Fibroblast of lung (primary cell): ENCODE results near the gene DNAH6. TPM values are rescaled to one million over a fixed set of nuclear protein-coding genes. Genes with fewer than 3 reads are reported as not detected.

Experiments used
- DNase-seq, 2 donors: peaks; one replicate each; pipeline versions ENCODE4 v3.0.0 to v3.0.0-alpha.2; 2010; ENCODE audit warnings: low read depth in 2 of 2
- H2AFZ ChIP-seq: 2 replicates; pipeline ENCODE4 v1.5.1; 2012; ENCODE audit warnings: low read length, control low read depth, inconsistent platforms
- H3K27ac ChIP-seq: 2 replicates; pipeline ENCODE4 v1.5.1; 2011; ENCODE audit warnings: low read length, control low read depth; ENCODE audit not compliant: insufficient read depth
- H3K27me3 ChIP-seq: 2 replicates; pipeline ENCODE4 v1.5.1; 2011; ENCODE audit warnings: mild to moderate bottlenecking, low read length; ENCODE audit not compliant: control insufficient read depth, insufficient read depth
- H3K36me3 ChIP-seq: 2 replicates; pipeline ENCODE4 v1.5.1; 2011; ENCODE audit warnings: low read length; ENCODE audit not compliant: control insufficient read depth, insufficient read depth
- H3K4me1 ChIP-seq: 2 replicates; pipeline ENCODE4 v1.5.1; 2011; ENCODE audit warnings: low read length; ENCODE audit not compliant: control insufficient read depth, insufficient read depth; ENCODE audit errors: extremely low read depth
- H3K4me2 ChIP-seq: 2 replicates; pipeline ENCODE4 v1.5.1; 2011; ENCODE audit warnings: low read length, control low read depth; ENCODE audit not compliant: insufficient read depth; ENCODE audit errors: extremely low read depth
- H3K4me3 ChIP-seq, 4 experiments: fragments of 200-600 bp in 1 of 4; sonication (generic) in 1 of 4; replicated peaks in 1 of 4; 2 replicates each; pipeline ENCODE4 v1.5.1; 2011 to 2016; ENCODE audit warnings: low read length in 4 of 4, low read depth in 3 of 4, mild to moderate bottlenecking in 3 of 4, control low read depth in 2 of 4, inconsistent platforms in 1 of 4, mixed read lengths in 1 of 4; ENCODE audit not compliant: insufficient read depth in 1 of 4; ENCODE audit errors: control extremely low read depth in 1 of 4
- H3K79me2 ChIP-seq: 2 replicates; pipeline ENCODE4 v1.5.1; 2012; ENCODE audit warnings: mild to moderate bottlenecking, low read length, inconsistent platforms; ENCODE audit not compliant: control insufficient read depth, insufficient read depth
- H3K9ac ChIP-seq: 2 replicates; pipeline ENCODE4 v1.5.1; 2011; ENCODE audit warnings: mild to moderate bottlenecking, low read length, control low read depth; ENCODE audit not compliant: insufficient read depth
- H3K9me3 ChIP-seq: 2 replicates; pipeline ENCODE4 v1.5.1; 2012; ENCODE audit warnings: low read depth, low read length; ENCODE audit not compliant: control insufficient read depth, insufficient read depth
- H4K20me1 ChIP-seq: 2 replicates; pipeline ENCODE4 v1.5.1; 2011; ENCODE audit warnings: low read length; ENCODE audit not compliant: control insufficient read depth, insufficient read depth; ENCODE audit errors: extremely low read depth
- EZH2 ChIP-seq: IDR thresholded peaks from 2 replicates; pipeline ENCODE4 v1.5.1; 2012; ENCODE audit warnings: low read length, control low read depth, mild to moderate bottlenecking; ENCODE audit errors: missing control alignments
- polyA plus RNA-seq, 2 donors: library from polyadenylated mRNA; depleted of rRNA in 1 of 2; stranded (reverse) in 1 of 2; unstranded in 1 of 2; fragments of >200 nt; gene quantifications; 2 replicates each; pipeline ENCODE4 v1.2.1, GENCODE V29; 2011 to 2012; ENCODE audit warnings: missing spikeins in 1 of 2
- total RNA-seq: library from RNA; depleted of rRNA; stranded (reverse); fragments of >200 nt; gene quantifications from 2 replicates; pipeline ENCODE4 v1.2.1, GENCODE V29; 2014
- TF ChIP-seq, protein P1 (sequence below), 2 donors: IDR thresholded peaks in 1 of 2; conservative IDR thresholded peaks in 1 of 2; 1 replicate in 1 of 2; 2 replicates in 1 of 2; pipeline ENCODE4 v1.5.1; 2011 to 2012; ENCODE audit warnings: low read length in 2 of 2, control low read depth in 1 of 2, inconsistent platforms in 1 of 2, low read depth in 1 of 2, mild to moderate bottlenecking in 1 of 2

Gene DNAH6
- total and polyA plus RNA-seq, 2 donors (not counting 1 experiment from before 2014, with no cell fraction given) = under 0.01 to 0.01 TPM

DNA sequence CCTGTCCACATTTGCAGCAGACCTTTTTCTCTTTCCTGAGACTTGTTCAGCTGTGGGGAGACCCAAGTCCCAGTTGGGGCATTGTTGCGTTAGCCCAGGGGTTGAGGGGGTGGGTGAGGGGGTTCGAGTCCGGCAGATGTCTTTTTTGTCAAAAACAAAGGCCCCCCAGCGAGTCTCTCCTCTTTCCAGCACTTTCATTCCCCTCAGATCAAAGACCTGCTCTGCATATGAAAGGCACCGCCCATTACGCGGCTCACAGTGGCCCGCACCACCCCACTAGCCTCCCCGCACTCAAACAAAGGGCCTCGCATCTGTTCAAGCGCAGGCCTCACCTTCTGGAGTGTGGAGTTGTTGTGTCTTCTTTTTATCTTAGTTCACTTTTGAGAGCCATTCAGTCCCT, 339.4 kb downstream of the DNAH6 start:
- H3K36me3 ChIP-seq = no peaks in the 10 kb centered on the region
- H3K27me3 ChIP-seq = no peaks in the 10 kb centered on the region
- no peak overlapping the region for H2AFZ ChIP-seq
- H3K4me1 ChIP-seq = no peaks in the 10 kb centered on the region
- H3K27ac ChIP-seq = no peak overlapping the region
- no peaks in the 10 kb centered on the region for H3K9me3 ChIP-seq
- H3K4me2 ChIP-seq = no peak overlapping the region
- no peak for DNase-seq
- TF ChIP-seq, protein P1, sequence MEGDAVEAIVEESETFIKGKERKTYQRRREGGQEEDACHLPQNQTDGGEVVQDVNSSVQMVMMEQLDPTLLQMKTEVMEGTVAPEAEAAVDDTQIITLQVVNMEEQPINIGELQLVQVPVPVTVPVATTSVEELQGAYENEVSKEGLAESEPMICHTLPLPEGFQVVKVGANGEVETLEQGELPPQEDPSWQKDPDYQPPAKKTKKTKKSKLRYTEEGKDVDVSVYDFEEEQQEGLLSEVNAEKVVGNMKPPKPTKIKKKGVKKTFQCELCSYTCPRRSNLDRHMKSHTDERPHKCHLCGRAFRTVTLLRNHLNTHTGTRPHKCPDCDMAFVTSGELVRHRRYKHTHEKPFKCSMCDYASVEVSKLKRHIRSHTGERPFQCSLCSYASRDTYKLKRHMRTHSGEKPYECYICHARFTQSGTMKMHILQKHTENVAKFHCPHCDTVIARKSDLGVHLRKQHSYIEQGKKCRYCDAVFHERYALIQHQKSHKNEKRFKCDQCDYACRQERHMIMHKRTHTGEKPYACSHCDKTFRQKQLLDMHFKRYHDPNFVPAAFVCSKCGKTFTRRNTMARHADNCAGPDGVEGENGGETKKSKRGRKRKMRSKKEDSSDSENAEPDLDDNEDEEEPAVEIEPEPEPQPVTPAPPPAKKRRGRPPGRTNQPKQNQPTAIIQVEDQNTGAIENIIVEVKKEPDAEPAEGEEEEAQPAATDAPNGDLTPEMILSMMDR (conservative IDR thresholded peaks at IDR 0.05 in 1 of 2, IDR thresholded peaks at IDR 0.05 in 1 of 2; ENCODE audit: low read depth in 1 of 2, low read length in 2 of 2) = no peak
- TF ChIP-seq EZH2 = no peak
- no peak overlapping the region for H3K4me3 ChIP-seq
- H3K9ac ChIP-seq = no peak overlapping the region
- no peaks in the 10 kb centered on the region for H4K20me1 ChIP-seq
- no peaks in the 10 kb centered on the region for H3K79me2 ChIP-seq

DNA sequence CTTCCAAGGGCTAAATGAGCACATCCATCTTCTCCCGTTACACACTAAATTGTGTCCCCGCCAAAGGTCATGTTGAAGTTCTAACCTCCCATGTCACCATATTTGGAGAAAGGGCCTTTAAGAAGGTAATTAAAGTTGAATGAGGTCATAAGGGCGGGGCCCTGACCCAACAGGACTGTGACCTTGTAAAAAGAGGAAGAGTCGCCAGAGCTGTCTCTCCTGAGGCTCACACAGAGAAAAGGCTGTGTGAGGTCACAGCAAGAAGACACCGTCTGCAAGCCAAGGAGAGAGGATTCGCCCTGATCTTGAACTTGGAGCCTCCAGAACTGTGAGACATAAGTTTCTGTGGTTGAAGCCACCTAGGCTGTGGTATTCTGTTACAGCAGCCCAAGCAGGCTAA, 340.5 kb downstream of the DNAH6 start:
- H3K9me3 ChIP-seq = no peaks in the 10 kb centered on the region

DNA sequence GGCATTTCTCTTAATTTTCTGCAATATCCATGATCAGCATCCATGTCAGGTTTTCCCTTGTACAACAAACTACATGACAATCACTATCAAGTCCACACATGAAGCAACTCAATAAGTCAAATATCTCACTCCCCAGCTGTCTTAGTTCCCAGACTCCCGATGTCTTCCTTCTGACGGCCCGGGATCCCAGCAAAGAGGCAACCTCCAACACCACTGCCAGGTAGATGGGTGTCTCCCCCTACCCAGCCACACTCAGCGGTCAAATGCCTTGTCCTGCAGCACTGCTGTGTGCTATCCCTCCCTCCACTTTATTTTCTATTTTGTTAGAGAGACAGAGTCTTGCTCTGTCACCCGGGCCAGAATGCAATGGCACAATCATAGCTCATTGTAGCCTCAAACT, 341.3 kb downstream of the DNAH6 start:
- Histone ChIP-seq H3K4me3 (no peak overlapping the region), H3K9ac (no peak overlapping the region), H3K79me2 (no peaks in the 10 kb centered on the region), H3K27ac (no peak overlapping the region), H2AFZ (no peak overlapping the region), H3K4me1 (no peaks in the 10 kb centered on the region), H3K36me3 (no peaks in the 10 kb centered on the region), H4K20me1 (no peaks in the 10 kb centered on the region), H3K27me3 (no peaks in the 10 kb centered on the region), H3K4me2 (no peak overlapping the region), H3K9me3 (no peaks in the 10 kb centered on the region)
- no peak for DNase-seq
- TF ChIP-seq, protein P1 (conservative IDR thresholded peaks at IDR 0.05 in 1 of 2, IDR thresholded peaks at IDR 0.05 in 1 of 2; ENCODE audit: low read depth in 1 of 2, low read length in 2 of 2) = no peak
- TF ChIP-seq EZH2 = no peak

More for the DNA sequence above, 340.5 kb downstream of the DNAH6 start:
- H3K36me3 ChIP-seq = no peaks in the 10 kb centered on the region
- H3K4me1 ChIP-seq = no peaks in the 10 kb centered on the region
- H3K79me2 ChIP-seq = no peaks in the 10 kb centered on the region
- TF ChIP-seq EZH2 = no peak
- TF ChIP-seq, protein P1 (conservative IDR thresholded peaks at IDR 0.05 in 1 of 2, IDR thresholded peaks at IDR 0.05 in 1 of 2; ENCODE audit: low read depth in 1 of 2, low read length in 2 of 2) = no peak
- H3K27me3 ChIP-seq = no peaks in the 10 kb centered on the region
- H3K27ac ChIP-seq = no peak overlapping the region
- no peaks in the 10 kb centered on the region for H4K20me1 ChIP-seq
- DNase-seq = no peak
- H3K4me2 ChIP-seq = no peak overlapping the region
- no peak overlapping the region for H3K9ac ChIP-seq
- H3K4me3 ChIP-seq = no peak overlapping the region
- no peak overlapping the region for H2AFZ ChIP-seq
